ENCODE data around the gene IL31RA.

Gene IL31RA

GRCh38 chr5:55900068-55900467 lies 48.9 kb downstream of the IL31RA start:
- DNase-seq (ENCODE audit: low read depth in 2 of 3, low spot score in 1 of 3) = no peak

DNA sequence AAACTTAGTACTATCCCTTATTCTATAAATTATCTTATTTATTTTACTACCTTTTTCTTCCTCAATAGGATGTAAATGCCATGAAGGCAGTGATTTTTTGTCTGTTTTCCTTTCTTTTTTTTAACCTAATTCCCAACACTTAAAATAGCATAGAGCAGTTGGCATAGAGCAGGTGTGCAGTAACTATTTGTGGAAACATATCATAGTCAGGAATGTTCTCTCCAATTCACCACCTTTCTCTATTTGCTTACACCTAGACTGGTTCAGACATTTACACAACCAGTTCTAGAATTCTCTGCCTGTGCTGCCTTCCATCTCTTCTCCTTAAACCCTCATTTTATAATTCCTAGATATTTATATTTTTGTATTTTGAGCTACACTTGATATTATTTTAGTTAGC lies 49.6 kb downstream of the IL31RA start:
- no peak for DNase-seq (ENCODE audit: low read depth in 2 of 3, low spot score in 1 of 3)

DNA sequence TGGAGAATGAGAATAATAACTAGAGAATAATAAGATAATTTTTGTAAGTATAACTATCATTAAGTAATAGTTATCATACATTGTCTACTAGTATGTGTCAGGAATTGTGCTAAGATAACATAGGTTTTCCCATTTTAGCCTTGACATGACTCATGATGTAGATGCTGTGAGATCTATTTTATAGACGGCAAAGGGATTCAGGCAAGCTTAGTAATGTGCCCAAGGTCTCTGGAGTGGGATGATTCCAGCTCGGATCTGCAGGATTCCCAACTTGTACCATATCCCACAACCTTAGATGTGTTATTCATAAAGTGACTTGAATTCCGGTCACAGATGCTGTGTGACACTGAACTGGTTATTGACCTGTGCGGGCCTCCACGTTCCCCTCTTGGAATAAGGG lies 51.5 kb downstream of the IL31RA start:
- DNase-seq (ENCODE audit: low read depth in 2 of 3, low spot score in 1 of 3) = no peak

- peak; percentile 55 to 65 (median 63) for DNase-seq (ENCODE audit: low read depth in 2 of 3, low spot score in 1 of 3)
Measured at GRCh38 chr5:55903121-55903701, 52.1 kb downstream of the IL31RA start.

- no peak for DNase-seq (ENCODE audit: low read depth in 2 of 3, low spot score in 1 of 3)
Measured at GRCh38 chr5:55904152-55904551, 53.0 kb downstream of the IL31RA start.

DNA sequence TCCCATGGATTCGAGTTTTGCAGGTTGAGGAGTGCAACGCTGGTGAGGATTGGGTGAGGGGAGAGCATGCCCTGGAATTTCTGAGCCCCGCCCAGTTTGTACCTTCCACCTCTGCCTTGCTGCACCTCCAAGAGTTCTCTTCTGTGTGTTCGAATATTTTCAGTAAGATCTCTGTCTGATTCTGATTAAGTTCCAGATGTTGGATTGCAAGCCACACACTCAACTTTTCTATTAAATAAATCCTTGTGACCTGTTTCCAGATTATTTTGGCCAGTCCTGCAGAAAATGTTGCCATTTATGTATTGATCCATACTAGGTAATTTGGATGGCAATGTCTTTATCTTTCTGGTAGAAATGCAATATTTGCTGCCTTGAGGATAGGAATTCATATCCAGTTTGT lies 54.1 kb downstream of the IL31RA start:
- no peak for DNase-seq (ENCODE audit: low read depth in 2 of 3, low spot score in 1 of 3)

GRCh38 chr5:55907927-55908326 lies 56.8 kb downstream of the IL31RA start:
- DNase-seq (ENCODE audit: low read depth in 2 of 3, low spot score in 1 of 3) = no peak

DNA sequence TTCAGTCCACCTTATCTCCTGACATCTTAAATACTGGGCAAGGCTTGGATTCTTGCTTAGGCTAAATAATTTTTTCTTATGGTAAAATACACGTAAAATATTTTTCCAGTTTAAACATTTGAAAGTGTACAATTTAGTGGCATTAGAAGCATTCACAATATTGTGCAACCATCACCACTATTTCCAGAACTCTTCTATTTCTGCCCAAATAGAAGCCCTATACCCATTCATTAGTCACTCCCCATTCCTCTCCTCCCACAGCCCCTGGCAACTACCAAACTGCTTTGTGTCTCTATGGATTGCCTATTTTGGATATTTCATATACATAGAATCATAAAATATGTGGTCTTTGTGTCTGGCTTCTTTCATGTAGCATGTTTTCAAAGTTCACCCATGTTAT lies 57.6 kb downstream of the IL31RA start:
- DNase-seq (ENCODE audit: low read depth in 2 of 3, low spot score in 1 of 3) = no peak

DNA sequence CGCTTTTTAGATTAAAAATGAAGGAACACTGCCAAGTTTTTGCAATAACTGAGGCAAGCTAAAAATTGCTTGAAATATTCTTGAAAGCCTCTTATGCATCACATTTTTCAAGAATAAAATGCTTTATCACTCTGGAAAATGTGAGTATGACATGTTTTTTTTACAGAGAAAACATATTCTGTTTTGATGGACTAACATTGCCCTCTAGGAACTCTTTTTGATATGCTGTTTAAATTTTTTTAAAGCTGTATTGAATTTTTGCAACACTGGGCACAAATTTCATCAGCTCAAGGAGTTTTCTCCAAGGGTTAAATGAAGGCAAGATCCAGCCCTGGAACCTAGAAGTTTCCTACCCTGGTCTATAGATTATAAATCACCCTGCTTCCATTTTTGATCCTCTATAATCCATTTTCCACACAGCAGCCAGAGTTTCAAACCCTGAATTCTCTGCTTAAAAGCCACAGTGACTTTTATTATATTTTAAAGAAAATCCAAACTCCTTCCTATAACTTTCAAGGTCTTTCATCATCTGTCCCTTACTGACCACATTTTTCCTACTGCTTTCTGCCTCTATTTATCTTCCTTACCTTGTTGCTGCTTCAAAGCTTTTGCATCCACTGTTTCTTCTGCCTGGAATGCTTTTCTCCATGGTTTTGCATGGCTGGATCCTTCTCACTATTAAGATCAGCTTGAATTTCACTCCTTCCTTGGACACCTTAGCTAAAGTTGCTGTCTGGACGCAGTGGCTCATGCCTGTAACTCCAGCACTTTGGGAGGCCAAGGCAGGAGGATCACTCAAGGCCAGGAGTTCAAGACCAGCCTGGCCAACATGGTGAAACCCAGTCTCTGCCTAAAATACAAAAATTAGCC lies 60.9 kb downstream of the IL31RA start:
- DNase-seq (ENCODE audit: low read depth in 2 of 3, low spot score in 1 of 3) = no peak

DNA sequence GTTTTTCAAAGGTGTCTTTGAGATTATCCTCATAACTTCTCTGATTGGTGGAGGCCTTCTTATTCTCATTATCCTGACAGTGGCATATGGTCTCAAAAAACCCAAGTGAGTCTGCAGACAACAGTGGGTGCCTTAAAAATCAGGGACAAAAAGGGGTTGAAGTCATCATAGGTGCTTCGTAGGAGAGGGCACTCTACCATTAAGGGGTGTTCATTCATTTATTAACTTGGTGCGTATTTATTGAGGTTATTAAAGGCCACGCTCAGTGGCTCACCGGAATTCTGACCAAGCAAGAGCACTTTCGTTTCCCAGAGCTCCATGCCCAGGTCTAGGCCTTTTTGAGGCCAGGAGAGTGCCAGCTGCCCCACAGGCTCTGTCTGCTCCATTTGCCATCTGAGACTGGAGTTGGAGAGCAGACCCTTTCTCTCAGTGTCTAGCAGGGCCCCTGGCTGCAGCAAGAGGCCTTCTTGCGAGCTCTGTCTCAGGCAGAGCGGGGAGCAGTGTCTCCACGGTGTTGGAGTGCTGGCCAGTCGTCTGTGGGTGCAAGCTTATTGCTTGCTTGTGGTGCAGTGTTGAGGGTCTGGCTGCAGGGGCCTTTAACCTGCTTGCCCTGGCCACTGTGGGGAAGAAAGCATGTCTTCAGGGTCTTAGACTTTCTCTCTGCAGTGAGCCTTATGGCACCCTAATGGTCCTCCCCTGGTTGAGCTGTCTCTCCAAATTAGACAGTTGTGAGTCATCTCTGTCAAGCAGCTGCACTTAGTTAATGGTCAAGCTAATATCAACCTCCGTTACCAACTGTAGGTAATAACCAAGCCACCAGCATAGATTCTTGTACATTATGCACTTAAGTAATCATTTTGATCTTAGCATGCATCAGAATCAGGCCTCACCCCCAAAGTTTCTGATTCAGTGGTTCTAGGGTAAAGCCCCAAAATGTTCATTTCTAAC lies 62.6 kb downstream of the IL31RA start:
- DNase-seq (ENCODE audit: low read depth in 2 of 3, low spot score in 1 of 3) = no peak

- DNase-seq (ENCODE audit: low read depth in 2 of 3, low spot score in 1 of 3) = no peak
Measured at GRCh38 chr5:55914971-55915370, 63.8 kb downstream of the IL31RA start.

- DNase-seq (ENCODE audit: low read depth in 2 of 3, low spot score in 1 of 3) = no peak
Measured at GRCh38 chr5:55915783-55916182, 64.6 kb downstream of the IL31RA start.

- DNase-seq (ENCODE audit: low read depth in 2 of 3, low spot score in 1 of 3) = no peak
Measured at GRCh38 chr5:55916986-55917385, 65.8 kb downstream of the IL31RA start.

- DNase-seq (ENCODE audit: low read depth in 2 of 3, low spot score in 1 of 3) = no peak
Measured at GRCh38 chr5:55917402-55918086, 66.4 kb downstream of the IL31RA start.

DNA sequence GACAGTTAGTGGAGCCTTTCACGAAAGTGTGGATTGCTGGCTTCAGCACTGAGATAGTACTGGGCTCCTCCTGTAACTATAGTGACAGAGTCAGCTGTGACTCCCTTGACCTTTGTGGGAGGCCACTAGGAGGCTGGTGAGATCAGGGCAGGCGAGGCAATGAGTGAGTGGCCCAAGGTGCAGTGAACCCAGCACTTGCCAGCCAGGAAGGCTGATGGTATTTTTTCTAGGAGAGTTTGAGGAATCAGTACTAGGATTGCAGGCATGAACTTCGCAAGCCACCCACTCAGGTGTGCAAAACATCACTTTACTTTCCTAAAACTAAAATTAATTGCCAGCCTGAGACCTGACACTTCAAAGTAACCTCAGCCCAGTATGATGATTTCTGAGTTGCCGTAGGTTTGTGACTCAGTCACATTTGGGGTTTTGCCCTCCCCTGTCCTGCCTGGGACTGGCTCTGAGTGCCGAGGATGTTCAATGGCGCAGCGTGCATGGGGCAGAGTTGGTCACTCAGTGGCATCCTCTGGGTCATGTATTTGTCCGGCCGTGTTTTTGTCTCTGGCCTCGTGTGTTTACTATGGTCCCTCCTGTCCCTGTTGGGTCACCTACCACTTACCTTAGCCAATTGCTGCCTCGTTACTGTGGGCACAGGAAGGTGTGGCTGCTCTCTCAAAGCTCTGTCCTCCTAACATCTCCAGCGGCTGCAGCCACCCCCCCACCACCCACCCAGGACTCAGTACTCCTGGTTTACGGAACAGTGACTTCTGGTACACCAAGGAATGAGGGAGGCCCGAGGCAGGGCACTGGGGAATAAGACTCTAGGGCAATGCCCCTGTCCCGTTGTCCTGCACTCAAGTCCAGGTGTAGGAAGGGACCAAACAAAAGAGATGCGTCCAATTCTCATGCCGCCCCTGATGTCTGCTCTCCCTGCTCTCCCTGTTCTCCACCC lies 67.2 kb downstream of the IL31RA start:
- DNase-seq (ENCODE audit: low read depth in 2 of 3, low spot score in 1 of 3) = no peak

DNA sequence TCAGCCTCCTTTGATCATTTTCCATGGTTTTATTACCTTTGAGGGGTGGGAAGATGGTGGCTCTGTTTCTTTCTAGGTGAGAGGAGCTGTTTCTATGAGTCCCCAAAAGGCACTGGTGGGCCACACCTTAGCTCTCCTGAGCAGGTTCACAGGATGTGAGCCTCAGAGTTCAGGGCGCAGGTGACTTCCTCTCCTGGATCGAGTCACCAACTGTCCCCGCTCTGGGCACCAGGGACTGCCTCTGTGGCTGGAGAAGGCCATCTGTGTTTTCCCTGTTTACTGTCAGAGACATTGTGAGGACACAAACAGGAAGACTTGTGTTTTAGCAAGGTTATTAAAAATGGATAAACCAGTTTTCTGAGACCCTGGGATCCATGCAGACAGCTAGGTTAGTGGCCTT lies 68.5 kb downstream of the IL31RA start:
- DNase-seq (ENCODE audit: low read depth in 2 of 3, low spot score in 1 of 3) = no peak

GRCh38 chr5:55920784-55921183 lies 69.6 kb downstream of the IL31RA start:
- DNase-seq (ENCODE audit: low read depth in 2 of 3, low spot score in 1 of 3) = no peak

- no peak for DNase-seq (ENCODE audit: low read depth in 2 of 3, low spot score in 1 of 3)
Measured at GRCh38 chr5:55921617-55922016, 70.5 kb downstream of the IL31RA start.

DNA sequence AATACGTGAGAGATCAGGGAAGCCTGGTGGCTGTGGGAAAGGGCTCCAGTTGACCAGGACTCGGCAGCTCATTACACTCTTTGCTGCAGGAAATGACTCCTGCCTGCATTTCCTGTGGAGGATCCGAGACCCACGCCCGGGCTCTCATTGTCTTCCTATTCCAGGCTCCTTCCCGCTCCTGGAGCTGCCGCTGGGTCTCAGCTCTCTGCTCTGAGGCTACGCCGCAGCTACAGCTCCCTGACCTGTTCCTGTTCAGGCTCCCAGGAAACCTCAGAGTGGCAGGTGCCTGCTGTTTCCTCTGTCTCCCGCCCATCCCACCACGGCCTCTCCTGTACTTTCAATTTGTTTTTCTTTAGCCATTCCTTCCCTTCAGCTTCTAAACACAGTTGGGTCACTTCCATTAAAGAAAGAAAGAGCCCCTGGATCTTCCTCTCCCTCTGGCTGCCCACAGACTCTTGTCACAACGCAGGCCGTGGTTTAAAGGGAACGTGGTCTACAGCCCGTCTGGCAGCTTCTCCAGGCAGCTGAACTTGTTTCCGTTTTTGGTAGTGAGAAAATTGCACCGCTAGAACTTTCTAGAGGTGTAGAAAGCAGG lies 72.1 kb downstream of the IL31RA start:
- DNase-seq (ENCODE audit: low read depth in 2 of 3, low spot score in 1 of 3) = no peak
